ENCODE measurements around the gene SLC9A5. TPM values are rescaled to one million over a fixed set of nuclear protein-coding genes. Genes with fewer than 3 reads are reported as not detected.

Gene SLC9A5
- polyA plus RNA-seq, 12 donors: 0.54 to 1.9 (median 1.1) TPM; not detected in 2

DNA sequence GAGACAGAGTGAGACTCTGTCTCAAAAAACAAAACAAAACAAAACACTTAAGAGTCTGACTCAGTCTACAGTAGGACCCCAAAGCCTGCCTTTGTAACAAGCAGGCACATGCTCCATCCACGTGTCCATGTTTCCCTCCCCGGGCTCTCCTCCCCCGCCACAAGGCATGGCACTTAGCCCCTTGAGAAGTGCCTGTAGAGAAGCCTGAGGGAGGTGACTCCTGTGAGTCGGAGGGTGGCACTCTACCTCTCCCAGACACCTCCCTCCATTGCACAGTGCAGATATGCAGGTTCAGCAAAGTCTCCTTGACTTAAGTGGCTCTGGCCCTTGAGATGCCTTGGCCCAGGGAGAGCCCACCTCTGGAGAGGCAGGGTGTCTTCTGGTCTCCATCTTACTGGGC, 8.3 kb upstream of the SLC9A5 start:
- DNase-seq: no peak

DNA sequence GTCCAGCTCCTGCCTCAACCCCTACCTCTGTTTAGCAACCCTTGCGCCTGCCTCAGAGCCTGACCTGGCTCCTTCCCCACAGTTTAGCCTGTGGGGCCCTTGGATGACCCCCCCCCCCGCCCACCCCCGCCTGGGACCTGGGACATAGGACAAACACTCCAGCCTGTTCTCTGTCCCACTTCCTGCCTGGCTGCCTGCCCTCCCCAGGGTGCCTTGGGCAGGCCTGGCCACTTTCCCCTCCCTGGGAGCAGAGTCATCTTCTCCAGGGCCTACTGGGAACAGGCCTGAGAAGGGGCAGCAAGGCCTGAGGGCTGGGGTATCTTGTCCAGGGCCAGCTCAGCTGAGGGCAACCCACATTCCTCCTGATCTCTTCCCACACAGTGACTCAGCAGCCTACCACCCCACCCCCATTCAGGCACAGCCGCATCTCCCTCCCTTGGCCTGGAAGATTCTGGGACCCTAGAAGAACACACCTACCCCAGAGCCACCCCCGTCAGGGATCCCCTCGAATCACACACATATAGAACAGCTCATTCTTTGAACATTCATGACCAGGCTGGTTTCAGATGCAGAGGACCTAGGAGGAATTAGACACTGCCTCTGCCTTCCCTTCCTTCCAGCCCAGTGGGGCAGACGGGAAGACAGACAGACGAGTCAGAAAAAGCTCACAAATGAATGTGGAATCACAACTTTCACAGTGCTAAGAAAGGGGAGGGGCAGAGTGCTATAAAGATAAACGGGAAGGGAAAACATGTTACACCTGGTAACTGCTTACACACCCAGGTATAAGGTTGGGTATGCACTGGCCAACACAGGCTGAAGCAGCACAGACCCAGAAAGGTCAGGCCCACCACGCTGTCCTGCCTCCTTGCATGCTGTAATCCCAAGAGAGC, 7.5 kb upstream of the SLC9A5 start:
- no peak for DNase-seq

DNA sequence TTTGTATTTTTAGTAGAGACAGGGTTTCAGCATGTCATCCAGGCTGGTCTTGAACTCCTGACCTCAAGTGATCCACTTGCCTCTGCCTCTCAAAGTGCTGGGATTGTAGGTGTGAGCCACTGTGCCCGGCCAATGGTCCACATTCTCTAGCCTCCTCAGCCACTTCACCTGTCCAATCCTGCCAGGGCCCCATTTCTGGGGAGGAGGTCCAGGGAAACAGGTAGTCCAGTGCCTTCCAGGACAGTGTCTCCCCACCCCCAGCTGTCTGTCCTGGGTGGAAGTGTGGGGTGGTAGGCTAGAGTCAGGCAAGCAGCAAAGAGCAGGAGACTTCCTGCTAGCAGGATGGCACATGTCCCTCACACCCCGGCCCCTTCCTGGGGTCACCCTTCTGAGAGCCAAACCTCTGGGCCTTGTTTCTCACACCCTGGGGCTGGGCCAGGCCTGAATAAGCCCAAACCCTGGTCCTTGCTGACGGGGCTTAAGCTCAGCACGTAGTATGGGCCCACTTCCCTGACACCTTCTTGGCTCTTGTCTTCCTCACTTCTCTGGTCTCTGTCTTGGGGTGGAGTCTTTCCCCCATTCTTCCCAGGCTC, 6.5 kb upstream of the SLC9A5 start:
- DNase-seq: no peak

DNA sequence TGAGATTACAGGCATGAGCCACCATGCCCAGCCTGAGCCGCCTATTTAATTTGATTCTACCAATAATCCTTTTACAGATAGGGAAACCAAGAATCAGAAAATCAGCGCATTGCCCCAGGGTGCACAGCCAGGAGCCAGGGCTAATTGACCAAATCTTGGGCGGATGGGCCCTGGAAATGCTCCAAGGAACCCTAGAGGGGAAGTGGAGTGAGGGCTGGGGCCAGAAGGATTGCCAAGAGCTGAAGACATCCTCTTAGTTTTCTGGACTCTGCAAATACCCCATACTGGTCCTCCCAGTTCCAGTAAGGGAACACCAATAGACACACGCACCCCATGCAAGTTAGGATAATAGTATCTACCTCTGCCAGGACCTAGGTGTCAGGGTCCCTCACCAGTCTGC, 5.3 kb upstream of the SLC9A5 start:
- DNase-seq: no peak

DNA sequence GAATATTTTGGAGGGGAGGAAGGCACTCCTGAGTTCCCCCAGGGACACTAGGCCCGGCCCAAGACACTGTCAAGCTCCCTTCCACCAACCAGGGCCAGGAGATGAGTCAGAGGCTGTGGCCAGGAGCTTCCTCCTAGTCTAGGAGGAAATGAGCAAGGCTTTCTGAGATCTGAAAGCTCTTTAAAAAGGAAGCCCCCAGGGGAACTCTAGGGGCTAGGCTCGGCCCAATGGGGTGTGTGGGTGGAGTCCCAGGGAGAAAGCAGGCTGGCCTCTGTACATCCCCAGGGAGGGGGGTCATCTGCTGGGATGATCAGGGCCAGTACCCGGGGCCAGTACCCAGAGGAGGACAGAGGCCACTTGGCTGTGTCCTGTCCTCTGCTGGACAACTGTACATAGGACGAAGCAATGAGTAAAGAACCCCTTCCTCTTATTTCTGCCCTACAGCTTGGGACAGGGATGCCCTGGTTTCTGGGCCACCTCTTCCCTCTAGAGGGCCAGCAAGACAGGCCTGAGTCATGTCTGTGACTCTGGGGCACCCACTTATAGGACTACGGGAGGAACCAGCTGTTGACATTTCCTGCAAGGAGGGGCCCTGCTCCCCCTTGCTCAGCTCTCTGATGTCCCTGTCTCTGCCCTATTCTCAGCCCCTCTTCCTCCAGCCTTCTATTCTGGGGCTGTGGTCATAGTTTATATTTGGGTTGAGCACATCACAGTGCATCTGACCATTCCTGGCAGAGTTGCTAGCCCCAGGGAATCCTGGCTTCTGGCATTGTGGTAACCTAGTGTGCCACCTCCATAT, 4.2 kb upstream of the SLC9A5 start:
- DNase-seq: peak; percentile 29

DNA sequence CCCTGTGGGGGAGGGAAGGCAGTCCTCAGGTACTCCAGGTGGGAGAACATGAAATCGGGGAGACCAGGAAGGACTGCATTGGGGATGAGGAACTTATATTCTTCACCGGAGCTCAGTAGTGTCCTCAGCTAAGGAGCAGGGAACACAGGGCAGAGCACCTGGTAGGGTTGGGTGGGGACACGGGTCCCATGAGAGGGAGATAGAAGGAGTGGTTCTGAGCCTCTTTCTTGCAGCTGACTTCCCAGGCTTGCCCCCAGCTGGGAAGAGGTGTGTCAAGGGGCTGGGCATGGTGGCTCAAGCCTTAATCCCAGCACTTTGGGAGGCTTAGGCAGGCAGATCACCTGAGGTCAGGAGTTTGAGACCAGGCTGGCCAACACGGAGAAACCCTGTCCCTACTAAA, 3.6 kb upstream of the SLC9A5 start:
- DNase-seq: no peak

DNA sequence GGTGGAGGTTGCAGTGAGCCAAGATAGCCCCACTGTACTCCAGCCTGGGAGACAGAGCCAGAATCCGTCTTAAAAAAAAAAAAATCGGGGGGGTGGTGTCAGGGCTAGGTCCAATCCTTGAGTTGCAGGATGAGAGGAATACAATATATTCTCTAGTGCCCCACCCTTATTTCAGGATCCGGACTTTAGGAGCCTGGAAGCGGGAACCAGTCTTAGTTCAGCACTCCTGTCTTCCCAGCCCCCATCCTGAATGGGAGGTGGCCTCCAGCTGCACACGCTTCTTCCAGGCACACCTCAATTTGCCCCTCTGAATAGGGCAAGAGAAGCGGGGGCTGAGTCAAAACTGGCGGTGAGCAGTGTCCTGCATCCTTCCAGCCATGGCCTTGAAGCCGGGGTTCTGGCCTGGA, 3.1 kb upstream of the SLC9A5 start:
- no peak for DNase-seq

DNA sequence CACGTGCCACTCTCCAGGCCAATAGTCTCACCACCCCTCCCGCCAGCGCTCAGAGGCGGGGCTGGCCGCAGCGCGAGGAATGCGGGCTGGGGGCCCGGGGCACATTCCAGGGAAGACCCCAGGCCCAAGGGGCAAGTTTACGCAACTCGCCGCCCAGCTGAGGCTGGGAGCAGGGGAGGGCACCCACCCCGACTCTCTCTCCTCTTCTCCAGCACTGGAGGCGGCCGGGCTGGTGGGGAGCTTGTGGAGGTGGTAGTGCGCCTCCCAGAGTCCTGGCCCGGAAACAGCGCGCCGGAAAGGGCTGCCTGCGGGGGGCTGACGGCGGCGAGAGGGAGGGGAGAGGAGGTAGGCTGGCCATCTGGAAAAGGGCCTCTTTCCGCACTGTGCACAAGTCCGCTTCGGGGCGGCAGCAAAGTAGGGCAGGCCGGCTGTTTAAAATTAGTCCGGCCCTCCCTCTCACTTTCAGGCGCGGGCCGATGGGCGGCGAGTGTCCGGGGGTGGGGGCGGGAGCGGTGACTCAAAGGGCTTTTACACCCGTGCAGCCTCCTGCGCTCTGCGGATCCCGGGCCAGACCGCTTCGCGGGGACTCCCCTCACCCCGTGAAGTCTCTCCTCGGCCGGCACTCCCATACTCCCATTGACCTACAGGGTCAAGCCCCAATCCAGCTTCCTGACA, 2.6 kb upstream of the SLC9A5 start:
- DNase-seq: peak; percentile 81

DNA sequence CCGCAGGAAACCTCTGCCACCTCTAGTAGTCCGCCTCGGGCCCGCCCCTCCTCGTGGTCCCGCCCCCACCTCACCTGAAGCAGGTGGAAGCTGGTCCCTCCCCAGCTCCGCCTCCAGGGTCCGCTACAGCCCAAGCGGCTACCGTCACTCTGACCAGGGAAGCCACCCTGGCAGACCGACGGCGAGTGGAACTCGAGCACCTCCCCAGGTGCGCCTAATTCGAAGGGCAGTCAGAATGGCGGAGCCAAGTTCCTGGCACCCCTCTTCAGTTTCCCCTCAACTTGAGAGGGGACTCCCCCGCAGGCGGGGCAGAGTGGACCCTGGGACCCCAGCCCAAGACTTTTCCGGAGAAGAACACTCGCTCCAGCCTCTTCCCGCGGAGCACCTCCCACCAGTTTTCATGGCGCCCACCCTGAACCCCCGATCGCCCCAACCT, 2.0 kb upstream of the SLC9A5 start:
- DNase-seq: no peak

DNA sequence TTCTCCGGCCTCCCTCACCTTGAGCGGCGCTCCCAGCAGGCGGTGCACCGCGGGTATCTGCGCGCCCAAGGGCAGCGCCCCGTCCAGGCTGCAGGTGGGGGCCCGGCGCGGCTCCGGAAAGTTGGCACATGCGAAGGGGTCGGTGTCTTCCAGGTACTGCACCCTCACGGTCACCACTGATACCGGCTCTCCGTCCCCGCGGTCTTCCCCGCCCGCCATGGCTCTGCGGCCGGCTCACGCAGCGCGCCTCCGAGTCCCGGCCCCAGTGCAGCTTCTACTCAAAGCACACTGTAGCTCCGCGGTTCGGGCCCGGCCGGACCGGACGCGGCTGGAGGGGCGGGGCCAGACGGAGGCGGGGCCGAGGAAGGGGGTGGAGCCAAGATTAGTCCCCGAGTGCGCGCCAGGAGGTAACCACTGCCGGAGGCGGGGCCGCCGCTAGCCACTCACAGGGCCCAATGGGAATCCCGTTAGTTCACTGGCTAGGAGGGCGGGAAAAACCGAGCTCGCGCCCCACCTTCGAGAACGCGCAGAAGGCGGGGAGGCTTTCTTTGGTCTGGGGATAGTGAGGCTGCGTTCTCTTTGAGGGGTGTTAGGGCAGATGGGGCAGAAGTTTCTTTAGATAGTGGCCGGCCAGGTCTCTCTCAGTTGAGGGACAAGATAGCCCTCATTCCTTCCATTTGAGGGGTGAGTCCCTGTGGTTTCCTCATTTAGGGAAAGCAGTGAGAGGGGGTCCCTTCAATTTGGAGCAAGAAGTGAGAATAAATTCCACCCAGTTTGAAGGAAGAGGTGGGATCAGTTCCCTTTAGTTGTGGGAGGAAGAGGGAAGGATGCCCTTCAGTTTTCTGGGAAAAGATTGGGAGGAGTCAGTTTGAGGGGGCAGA, 1.3 kb upstream of the SLC9A5 start, which contains the start of gene FHOD1:
TSS of gene FHOD1 (minus strand) at position 290 of the 881 bp plus-strand sequence. CDS start at position 219, 71 bp downstream.
- peak; percentile 94 for DNase-seq

DNA sequence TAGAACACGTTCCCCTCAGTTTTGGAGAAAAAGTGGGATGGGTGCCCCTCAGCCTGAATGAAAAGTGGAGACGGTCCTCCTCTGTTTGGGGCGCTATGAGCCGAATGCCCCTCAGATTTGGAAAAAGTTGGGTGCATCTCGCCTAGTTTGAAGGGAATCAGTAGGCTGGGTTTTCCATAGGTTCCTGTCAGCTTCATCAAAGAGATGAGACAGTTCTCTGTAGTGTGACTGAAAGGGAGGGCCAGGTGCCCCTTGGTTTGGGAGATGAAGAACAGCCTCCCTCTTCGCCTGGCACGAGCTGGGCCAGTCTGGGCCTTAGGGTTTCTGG, 742 bp upstream of the SLC9A5 start:
- DNase-seq: no peak

DNA sequence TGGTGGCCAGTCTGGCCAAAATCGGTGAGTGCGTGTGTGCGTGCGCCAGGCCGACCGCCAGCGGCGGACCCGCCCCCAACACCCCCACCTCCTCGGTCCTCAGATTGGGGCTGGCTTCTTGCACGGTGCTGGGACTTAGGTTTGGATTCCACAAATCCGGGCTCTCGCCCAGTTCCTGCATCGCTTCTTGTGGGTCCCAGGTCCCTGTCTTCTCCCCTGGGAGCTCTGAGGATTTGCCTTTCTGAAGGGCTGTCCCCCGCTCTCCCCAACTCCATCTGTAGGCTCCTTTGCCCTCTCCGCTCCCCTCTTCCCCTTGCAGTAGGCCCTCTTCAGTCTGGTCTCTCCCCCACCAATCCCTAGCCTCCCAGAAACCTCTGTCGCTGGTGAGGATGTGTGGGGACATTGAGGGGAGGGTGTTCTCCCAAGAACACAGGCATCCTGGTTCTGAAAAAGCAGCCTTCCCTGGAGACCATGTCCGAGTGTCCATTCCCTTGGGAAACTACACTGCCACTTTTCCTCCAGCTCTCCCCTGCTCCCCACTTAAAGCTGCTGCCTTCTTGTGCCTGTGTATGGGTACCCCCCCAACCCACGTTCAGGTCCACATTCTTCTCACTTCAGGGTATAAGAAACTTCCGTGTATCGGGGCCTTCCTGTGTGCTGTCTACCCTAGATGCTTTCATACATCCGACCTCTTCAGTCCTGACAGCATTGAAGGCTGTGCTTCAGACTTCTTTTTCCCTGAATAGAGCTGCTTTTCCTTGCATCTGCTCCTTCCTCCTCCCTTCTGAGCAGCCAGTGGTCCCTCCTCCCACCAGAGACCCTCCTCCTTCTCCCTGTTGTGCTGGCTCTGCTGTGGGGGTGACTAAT, 632 bp downstream of the SLC9A5 start:
- no peak for DNase-seq

DNA sequence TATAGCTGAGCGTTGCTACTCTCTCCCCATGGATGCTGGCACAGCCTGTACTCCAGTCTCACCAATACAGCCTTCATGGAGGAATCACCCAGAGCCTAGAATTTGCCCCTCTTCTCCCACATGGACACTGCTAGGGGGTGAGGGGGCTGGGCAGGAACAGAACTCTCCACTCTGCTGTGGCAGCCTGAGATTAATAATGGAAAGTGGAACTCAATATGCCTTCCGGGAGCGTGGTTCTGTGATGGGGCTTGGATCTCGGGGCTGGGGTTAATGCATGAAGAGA, 1.2 kb downstream of the SLC9A5 start:
- no peak for DNase-seq

DNA sequence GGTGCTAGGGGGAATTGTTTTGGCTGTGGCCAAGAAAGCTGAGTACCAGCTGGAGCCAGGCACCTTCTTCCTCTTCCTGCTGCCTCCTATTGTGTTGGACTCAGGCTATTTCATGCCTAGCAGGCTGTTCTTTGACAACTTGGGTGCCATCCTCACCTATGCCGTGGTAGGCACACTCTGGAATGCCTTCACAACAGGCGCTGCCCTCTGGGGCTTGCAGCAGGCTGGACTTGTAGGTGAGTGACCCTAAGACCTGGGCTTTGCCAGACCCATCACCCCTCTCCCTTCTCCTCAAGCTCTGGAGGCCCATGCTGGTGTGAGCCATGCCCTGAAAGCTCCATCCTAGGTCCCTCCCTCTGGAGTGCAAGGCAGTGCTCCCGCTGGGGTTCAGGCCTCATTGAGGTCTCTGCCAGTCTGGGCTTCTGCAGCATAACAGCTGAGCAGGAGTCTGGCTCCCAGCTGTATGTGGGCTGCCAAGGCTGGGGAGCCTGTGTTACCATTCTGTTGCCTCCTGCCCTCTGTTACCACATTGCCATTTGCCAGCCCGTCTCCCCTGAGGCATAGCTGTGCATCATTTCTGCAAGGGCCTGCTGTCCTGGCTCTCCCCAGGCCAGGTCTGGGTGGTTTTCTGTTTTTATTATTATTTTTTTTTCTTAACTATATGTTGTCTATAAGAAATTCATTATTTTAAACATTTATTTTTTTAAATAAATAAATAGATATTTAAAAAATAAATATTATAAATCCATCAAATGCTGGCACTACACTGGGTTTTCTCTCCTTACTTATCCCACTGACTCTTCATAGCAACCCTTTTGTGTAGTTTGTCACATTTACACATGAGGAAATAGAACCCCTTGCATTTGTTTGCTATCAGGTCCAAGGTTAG, 4.1 kb downstream of the SLC9A5 start:
- no peak for DNase-seq

DNA sequence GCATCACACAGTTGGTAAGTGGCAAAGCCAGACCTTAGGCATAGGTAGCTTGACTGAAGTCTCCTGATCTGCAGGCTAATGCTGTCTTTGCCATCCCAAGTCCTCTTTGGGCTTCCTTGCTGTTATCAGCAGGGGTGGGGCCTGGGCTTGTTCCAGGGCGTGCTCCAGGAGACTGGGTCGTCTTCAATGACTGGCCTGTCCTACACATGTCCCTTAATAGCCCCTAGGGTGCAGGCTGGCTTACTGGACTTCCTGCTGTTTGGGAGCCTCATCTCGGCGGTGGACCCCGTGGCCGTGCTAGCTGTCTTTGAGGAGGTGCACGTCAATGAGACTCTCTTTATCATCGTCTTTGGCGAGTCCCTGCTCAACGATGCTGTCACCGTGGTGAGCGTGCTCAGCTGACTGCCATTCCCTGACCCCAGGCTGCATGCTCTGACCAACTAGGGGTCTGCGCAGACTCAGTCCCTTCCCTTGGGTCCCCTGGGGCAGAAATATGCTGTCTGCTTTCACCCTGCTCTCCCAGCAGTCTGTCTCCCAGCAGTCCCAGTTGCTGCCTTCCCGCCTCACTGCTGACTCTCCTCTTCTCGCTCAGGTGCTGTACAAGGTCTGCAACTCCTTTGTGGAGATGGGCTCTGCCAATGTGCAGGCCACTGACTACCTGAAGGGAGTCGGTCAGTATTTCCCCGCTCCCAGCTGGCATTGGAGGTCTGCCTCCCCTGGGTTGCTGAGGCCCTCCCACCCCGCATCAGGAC, 6.2 kb downstream of the SLC9A5 start:
- DNase-seq: no peak

DNA sequence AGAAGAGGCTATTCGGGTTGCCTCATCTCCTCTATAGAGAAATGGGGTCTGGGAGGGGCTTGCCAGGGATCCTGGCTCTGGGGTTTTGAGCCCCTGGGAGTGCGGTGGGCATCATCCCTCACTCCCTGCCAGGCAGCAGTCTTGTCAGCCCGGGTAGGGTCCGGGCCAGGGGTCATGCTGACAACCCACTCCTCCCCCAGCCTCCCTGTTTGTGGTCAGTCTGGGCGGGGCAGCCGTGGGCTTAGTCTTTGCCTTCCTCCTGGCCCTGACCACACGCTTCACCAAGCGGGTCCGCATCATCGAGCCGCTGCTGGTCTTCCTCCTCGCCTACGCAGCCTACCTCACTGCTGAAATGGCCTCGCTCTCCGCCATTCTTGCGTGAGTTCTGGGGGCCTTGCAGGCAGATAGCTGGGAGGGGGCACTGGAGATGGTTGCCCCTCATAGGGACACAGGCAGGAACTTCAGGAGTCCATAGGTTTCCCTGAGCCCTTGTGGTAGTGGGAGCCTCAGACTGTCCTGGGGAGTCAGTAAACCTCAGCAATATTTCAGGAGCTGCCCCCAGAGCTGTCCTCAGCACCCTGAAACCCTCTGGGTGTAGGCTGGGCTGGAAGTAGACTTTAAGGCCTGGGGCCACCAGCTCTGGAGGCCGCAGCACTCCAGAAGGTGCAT, 6.9 kb downstream of the SLC9A5 start:
- no peak for DNase-seq

DNA sequence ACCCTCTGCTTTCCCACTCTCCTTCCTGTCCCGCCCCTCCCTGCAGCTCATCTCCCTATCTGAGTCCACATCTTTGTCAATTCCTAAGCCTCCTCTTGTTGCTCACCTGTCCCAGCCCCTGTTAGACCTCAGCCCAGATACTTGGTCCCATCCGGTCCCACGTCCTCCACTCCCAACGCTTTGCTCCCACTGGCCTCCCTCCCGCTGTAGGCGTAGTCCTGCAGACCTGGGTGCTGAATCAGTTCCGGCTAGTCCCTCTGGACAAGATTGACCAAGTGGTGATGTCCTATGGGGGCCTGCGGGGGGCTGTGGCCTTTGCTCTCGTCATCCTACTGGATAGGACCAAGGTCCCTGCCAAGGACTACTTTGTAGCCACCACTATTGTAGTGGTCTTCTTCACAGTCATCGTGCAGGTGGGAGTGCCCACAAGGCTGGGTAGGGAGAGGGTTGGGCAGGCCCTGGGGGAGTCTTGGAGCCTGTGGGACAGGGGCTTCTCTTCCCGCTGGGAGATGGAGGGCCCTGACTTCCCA, 8.0 kb downstream of the SLC9A5 start:
- DNase-seq: no peak

Data from muscle of arm (tissue), 12 donors.